Kasumi-1 (cell line): ENCODE data around the gene SPRR1B.
"Not testable (repeated sequence)": the region's sequence is repeated elsewhere in the genome, so short reads cannot be mapped to it uniquely, and the experiment has no call there.

Experiments used
- DNase-seq, 2 experiments: peaks; one replicate each; lab custom pipeline; 2025; lab: John Stamatoyannopoulos, UW

The SPRR1B gene

DNA sequence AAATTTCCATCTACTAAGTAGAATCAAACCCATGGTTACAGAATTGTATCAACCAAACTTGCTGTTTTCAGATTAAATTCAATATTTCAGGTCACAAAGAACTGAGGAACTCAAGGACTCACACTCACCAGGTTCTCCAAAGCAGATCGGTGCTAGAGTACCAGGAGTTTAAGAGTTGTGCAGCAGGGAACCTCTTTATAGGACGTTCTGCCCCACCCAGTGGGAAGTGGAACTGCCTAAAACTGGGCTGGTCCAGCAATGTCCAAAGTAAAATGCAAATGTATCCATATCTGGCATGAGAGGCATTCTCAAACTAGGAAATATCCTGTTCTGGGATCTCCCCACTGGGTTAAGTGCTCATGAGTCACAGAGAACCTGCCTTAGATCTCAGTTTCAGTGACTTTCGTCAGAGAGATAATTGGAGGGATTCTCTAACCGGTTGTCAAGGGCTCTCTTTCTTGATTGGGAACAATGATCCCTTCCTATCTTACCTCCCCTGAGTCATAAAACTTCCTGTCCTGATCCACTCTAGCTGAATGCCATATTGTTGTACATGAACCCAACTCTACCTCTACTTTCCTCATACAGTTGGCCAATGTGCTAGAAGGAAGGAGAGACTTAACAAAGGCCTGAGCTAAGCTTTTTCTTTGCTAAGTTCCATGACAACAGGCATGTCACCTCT lies 10.1 kb downstream of the SPRR1B start, which contains the start of gene SPRR2D:
TSS of gene SPRR2D (minus strand) at position 171 of the 682 bp plus-strand sequence. CDS start 774 bp downstream, outside the sequence.
- no peak for DNase-seq

- no peak for DNase-seq
Measured at GRCh38 chr1:153049211-153049610, 18.2 kb downstream of the SPRR1B start.

GRCh38 chr1:153056111-153056510 lies 25.1 kb downstream of the SPRR1B start:
- DNase-seq: not testable (repeated sequence)

DNA sequence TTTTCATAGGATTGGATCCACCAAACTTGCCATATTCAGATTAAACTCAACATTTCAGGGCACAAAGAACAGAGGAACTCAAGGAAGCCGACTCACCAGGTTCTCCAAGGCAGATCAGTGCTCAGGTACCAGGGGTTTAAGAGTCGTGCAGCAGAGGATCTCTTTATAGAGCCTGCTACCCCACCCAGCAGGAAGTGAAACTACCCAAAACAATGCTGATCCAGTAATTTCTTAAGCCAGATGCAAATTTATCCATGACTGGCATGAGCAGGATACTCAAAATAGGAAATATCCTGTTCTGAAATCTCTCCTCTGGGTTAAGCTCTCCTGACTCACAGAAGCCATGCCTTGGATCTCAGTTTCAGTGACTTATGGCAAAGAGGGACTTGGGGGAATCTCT lies 26.4 kb downstream of the SPRR1B start, which contains the start of gene SPRR2A:
TSS of gene SPRR2A (minus strand) at position 138 of the 400 bp plus-strand sequence. CDS start 777 bp downstream, outside the sequence.
- DNase-seq: no peak

DNA sequence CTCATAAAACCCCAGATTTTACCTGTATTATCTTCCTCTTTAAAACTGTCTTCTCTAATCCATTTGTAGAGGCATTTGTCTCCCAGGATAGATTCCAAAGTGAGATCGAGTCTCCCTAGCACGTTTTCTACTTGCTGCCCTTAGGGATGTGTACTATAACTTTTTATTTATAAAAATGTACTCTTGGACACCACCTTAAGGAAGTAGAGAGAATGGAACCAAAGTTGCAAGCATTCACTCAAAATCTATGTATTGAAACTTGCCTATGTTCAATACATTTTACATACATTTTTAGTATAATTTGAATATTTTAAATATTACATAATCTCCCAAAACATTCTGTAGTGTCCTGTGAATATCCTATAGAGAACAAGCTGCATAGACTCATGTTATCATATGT lies 27.2 kb downstream of the SPRR1B start:
- DNase-seq: peak in 1 of 2 experiments; percentile 13

- DNase-seq: no peak
Measured at GRCh38 chr1:153058826-153059784, 28.1 kb downstream of the SPRR1B start.

DNA sequence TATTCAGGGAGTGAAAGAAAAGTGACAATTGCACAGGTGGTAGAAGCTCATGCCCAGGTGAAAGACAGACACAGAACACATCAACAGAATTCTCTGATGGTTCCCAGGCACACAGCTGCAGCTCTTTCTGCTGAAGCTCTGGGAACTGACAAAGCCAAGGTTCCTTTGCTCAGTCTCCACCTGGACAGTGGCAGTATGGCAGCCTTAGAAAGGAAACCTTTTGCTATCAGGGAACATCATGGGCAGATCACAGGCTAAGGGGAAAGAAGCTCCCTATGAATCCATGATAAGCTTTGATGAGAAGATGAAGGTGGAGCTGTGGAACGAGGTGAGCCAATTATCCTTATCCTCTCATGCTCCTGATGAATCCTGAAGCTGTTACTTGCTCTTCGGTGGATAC lies 39.2 kb downstream of the SPRR1B start:
- DNase-seq: no peak

DNA sequence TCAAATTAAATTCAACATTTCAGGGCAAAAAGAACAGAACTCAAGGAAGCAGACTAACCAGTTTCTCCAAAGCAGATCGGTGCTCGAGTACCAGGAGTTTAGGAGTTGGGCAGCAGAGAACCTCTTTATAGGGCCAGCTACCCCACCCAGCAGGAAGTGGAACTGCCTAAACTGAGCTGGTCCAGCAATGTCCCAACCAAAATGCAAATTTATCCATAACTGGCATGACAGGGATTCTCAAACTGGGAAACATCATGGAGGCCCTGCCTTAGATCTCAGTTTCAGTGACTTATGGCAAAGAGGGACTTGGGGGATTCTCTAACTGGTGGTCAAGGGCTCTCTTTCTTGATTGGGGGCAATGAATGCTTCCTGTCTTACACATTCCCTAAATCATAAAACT lies 40.5 kb downstream of the SPRR1B start, which contains the start of gene SPRR2B:
TSS of gene SPRR2B (minus strand) at position 101 of the 400 bp plus-strand sequence. CDS start 772 bp downstream, outside the sequence.
- DNase-seq: no peak

DNA sequence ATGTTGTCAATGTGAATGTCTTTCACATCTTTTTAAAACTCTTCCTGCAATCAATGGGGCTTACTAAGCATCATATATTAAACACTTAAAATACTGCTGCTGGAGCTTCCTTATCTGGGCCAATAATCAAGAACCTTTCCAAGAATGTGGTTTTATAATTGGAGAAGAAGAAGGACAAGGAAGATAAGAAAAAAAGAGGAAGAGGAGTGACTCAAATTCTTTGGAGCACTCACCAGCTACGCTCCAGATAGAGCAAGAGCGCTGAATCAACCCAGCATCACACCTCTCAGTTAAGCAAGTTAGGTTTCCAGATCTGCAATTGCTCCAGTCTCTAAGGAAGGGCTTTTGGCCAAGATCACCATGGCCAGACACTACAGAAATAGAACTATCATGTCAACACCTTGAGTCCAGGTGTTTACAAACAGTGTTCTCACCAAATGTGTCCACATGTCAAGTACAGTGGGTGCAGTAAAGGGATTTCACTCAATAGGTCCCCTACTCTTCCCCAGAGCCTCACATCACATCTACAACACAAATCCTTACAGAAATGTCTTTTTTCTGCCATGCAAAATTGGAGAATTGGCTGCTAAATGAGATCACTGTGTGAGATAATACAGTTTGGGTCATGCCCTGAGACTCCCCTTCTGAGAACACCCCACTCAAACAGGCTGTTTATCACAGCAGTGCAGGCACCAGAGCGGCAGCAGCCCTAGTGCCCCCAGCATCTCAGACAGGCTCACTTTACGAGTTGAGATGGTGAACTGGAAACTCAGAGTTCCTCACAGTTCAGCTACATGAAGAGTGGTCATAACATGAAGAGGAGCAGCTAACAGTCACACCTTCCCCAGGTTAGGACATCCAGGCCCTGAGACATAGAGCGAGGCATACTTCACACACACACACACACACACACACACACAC lies 42.1 kb downstream of the SPRR1B start:
- DNase-seq: no peak

GRCh38 chr1:153081736-153082135 lies 50.7 kb downstream of the SPRR1B start:
- DNase-seq: no peak
